Measurements from ENCODE around the gene P2RY2. TPM values are rescaled to one million over a fixed set of nuclear protein-coding genes. Genes with fewer than 3 reads are reported as not detected.
A peak's percentile ranks its signal among the peaks of the same experiment; 100 is the strongest.
"Not testable (repeated sequence)": the region's sequence is repeated elsewhere in the genome, so short reads cannot be mapped to it uniquely, and the experiment has no call there.

Gene P2RY2
- total and polyA plus RNA-seq, 8 donors = 0.81 to 13.3 (median 1.3) TPM; not detected in 3

GRCh38 chr11:73270016-73270854 is 52.2 kb downstream of the P2RY2 start:
- no peaks in the 10 kb centered on the region for H3K9me3 ChIP-seq
- H3K27ac ChIP-seq = no peak overlapping the region
- intact Hi-C loops (cut with DNase I; ENCODE audit: low total_unique reads) = no loop called here
- no peaks in the 10 kb centered on the region for H3K36me3 ChIP-seq
- WGBS, 5 donors = 76 to 91% (median 87%) methylated on average over 7 of the region's 7 CpGs
- TF ChIP-seq POLR2AphosphoS5 (IDR thresholded peaks at IDR 0.05) (no peak), CTCF (IDR thresholded peaks at IDR 0.05) (no peak), EP300 (IDR thresholded peaks at IDR 0.05) (no peak), POLR2A (IDR thresholded peaks at IDR 0.05) (no peak)
- H3K4me1 ChIP-seq = peaks cover 0 to 29% (median 2%) of the 10 kb centered on the region in 4 donors
- peak in 1 of 2 donors; percentile 23 for DNase-seq
- peaks cover 0 to 29% (median 4%) of the 10 kb centered on the region in 3 donors for H3K27me3 ChIP-seq
- H3K4me3 ChIP-seq = no peak overlapping the region

- Histone ChIP-seq H3K9me3 (no peaks in the 10 kb centered on the region), H3K36me3 (no peaks in the 10 kb centered on the region), H3K4me3 (no peak overlapping the region), H3K27me3 (peaks cover 0 to 25% (median 0%) of the 10 kb centered on the region in 3 donors), H3K4me1 (peaks cover 0 to 29% (median 2%) of the 10 kb centered on the region in 4 donors), H3K27ac (no peak overlapping the region)
- 64 to 83% (median 66%) methylated on average over 17 to 18 of the region's 18 CpGs for WGBS, 5 donors
- peak in 1 of 2 donors; percentile 25 for DNase-seq
- TF ChIP-seq POLR2A (IDR thresholded peaks at IDR 0.05) (no peak), EP300 (IDR thresholded peaks at IDR 0.05) (no peak), CTCF (IDR thresholded peaks at IDR 0.05) (no peak), POLR2AphosphoS5 (IDR thresholded peaks at IDR 0.05) (no peak)
- intact Hi-C loops (cut with DNase I; ENCODE audit: low total_unique reads) = no loop called here
Observed at GRCh38 chr11:73270855-73271477, 52.9 kb downstream of the P2RY2 start.

- Histone ChIP-seq H3K27me3 (peaks cover 0 to 25% (median 0%) of the 10 kb centered on the region in 3 donors), H3K4me1 (peaks cover 0 to 29% (median 2%) of the 10 kb centered on the region in 4 donors), H3K27ac (peak overlapping the region in 1 of 5 donors; percentile 22)
- H3K4me3 ChIP-seq; intact Hi-C loops (cut with DNase I; ENCODE audit: low total_unique reads); H3K36me3 ChIP-seq; H3K9me3 ChIP-seq: not testable (repeated sequence)
- DNase-seq = peak in 1 of 2 donors; percentile 23
- WGBS, 5 donors = 77 to 83% (median 79%) methylated on average over 10 of the region's 10 CpGs
Observed at GRCh38 chr11:73271478-73271865, 53.4 kb downstream of the P2RY2 start.

GRCh38 chr11:73271936-73272679 is 54.0 kb downstream of the P2RY2 start, which contains the start of gene P2RY6:
P2RY6 (plus strand) TSS chr11:73272338; CDS start chr11:73296519, 24,181 bp downstream.
- peaks cover 0 to 25% (median 0%) of the 10 kb centered on the region in 3 donors for H3K27me3 ChIP-seq
- 82 to 85% (median 84%) methylated on average over 16 to 17 of the region's 17 CpGs for WGBS, 5 donors
- no peaks in the 10 kb centered on the region for H3K36me3 ChIP-seq
- intact Hi-C loops (cut with DNase I; ENCODE audit: low total_unique reads) = no loop called here
- peak within 1 kb of the TSS in 2 of 5 donors; percentile 25 to 26 for H3K27ac ChIP-seq
- peaks cover 0 to 29% (median 2%) of the 10 kb centered on the region in 4 donors for H3K4me1 ChIP-seq
- H3K4me3 ChIP-seq = peak within 1 kb of the TSS in 3 of 4 donors; percentile 3 to 21 (median 9)
- TF ChIP-seq CTCF (IDR thresholded peaks at IDR 0.05) (no peak), POLR2A (IDR thresholded peaks at IDR 0.05) (no peak), EP300 (IDR thresholded peaks at IDR 0.05) (no peak)
- H3K9me3 ChIP-seq = no peaks in the 10 kb centered on the region
- peak in 1 of 2 donors; percentile 27 for DNase-seq
